ENCODE results near the gene KIRREL3. TPM values are rescaled to one million over a fixed set of nuclear protein-coding genes. Genes with fewer than 3 reads are reported as not detected.

The KIRREL3 gene
- total RNA-seq, 1 donor from 2014 or later, result 0.82 TPM

- Mint-ChIP-seq H3K4me1 (peaks cover 18% of the 10 kb centered on the region), H3K36me3 (ENCODE audit: low read depth) (no peaks in the 10 kb centered on the region), H3K27me3 (ENCODE audit: low read depth) (no peaks in the 10 kb centered on the region), H3K27ac (ENCODE audit: unreplicated experiment) (no peak overlapping the region), H3K4me3 (no peak overlapping the region), H3K9me3 (no peaks in the 10 kb centered on the region)
- TF ChIP-seq CTCF (conservative IDR thresholded peaks at IDR 0.05), result no peak
- no peak for DNase-seq (ENCODE audit: low read depth, low spot score)
Measured at GRCh38 chr11:126686938-126687337, 313.6 kb downstream of the KIRREL3 start.

GRCh38 chr11:126683766-126684728 lies 316.5 kb downstream of the KIRREL3 start:
- Mint-ChIP-seq H3K4me1 (peaks cover 11% of the 10 kb centered on the region), H3K4me3 (no peak overlapping the region), H3K27me3 (ENCODE audit: low read depth) (peaks cover 2% of the 10 kb centered on the region), H3K36me3 (ENCODE audit: low read depth) (no peaks in the 10 kb centered on the region), H3K27ac (ENCODE audit: unreplicated experiment) (no peak overlapping the region), H3K9me3 (no peaks in the 10 kb centered on the region)
- no peak for TF ChIP-seq CTCF (conservative IDR thresholded peaks at IDR 0.05)
- no peak for DNase-seq (ENCODE audit: low read depth, low spot score)

GRCh38 chr11:126682590-126682989 lies 318.0 kb downstream of the KIRREL3 start:
- H3K27me3 Mint-ChIP-seq (ENCODE audit: low read depth), result peaks cover 2% of the 10 kb centered on the region

GRCh38 chr11:126680700-126681099 lies 319.9 kb downstream of the KIRREL3 start:
- Mint-ChIP-seq H3K4me1 (no peaks in the 10 kb centered on the region), H3K27ac (ENCODE audit: unreplicated experiment) (no peak overlapping the region), H3K9me3 (no peaks in the 10 kb centered on the region), H3K4me3 (no peak overlapping the region), H3K36me3 (ENCODE audit: low read depth) (no peaks in the 10 kb centered on the region), H3K27me3 (ENCODE audit: low read depth) (peaks cover 2% of the 10 kb centered on the region)
- no peak for DNase-seq (ENCODE audit: low read depth, low spot score)
- no peak for TF ChIP-seq CTCF (conservative IDR thresholded peaks at IDR 0.05)

More at GRCh38 chr11:126682590-126682989, 318.0 kb downstream of the KIRREL3 start:
- Mint-ChIP-seq H3K27ac (ENCODE audit: unreplicated experiment) (no peak overlapping the region), H3K4me1 (no peaks in the 10 kb centered on the region), H3K36me3 (ENCODE audit: low read depth) (no peaks in the 10 kb centered on the region), H3K9me3 (no peaks in the 10 kb centered on the region), H3K4me3 (no peak overlapping the region)
- no peak for TF ChIP-seq CTCF (conservative IDR thresholded peaks at IDR 0.05)
- DNase-seq (ENCODE audit: low read depth, low spot score), result no peak

GRCh38 chr11:126680131-126680530 lies 320.4 kb downstream of the KIRREL3 start:
- H3K27me3 Mint-ChIP-seq (ENCODE audit: low read depth), result peaks cover 2% of the 10 kb centered on the region
- no peak overlapping the region for H3K4me3 Mint-ChIP-seq
- no peak for DNase-seq (ENCODE audit: low read depth, low spot score)
- H3K36me3 Mint-ChIP-seq (ENCODE audit: low read depth), result no peaks in the 10 kb centered on the region
- no peaks in the 10 kb centered on the region for H3K4me1 Mint-ChIP-seq
- no peak overlapping the region for H3K27ac Mint-ChIP-seq (ENCODE audit: unreplicated experiment)
- H3K9me3 Mint-ChIP-seq, result no peaks in the 10 kb centered on the region
- TF ChIP-seq CTCF (conservative IDR thresholded peaks at IDR 0.05), result no peak

Data from neural crest cell (in vitro differentiated cells).